Measurements from ENCODE around the gene SLC7A11.

Gene SLC7A11

GRCh38 chr4:138140879-138141278, 101.3 kb downstream of the SLC7A11 start:
- no peak for DNase-seq

DNA sequence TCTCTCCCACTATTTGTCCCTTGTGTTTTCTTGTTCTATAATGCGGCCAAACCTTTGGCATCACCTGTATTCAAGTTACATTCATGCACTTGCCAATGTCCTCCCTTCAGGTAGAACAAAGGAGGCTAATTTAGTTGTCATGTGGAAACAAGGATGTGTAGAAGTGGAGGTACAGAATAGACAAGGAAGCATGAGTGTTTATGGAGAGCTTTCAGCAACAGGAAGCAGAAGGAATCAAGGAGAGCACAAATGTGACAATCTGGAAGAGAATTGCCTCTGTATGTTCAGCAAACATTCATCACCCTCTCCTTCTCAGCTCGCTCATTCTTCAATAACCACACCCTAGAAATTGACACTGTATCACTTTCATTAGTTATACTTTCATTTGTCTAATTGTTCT, 103.4 kb downstream of the SLC7A11 start:
- no peak for DNase-seq

- DNase-seq: no peak
Observed at GRCh38 chr4:138135610-138136009, 106.5 kb downstream of the SLC7A11 start.

GRCh38 chr4:138118270-138118669, 123.9 kb downstream of the SLC7A11 start:
- no peak for DNase-seq

DNA sequence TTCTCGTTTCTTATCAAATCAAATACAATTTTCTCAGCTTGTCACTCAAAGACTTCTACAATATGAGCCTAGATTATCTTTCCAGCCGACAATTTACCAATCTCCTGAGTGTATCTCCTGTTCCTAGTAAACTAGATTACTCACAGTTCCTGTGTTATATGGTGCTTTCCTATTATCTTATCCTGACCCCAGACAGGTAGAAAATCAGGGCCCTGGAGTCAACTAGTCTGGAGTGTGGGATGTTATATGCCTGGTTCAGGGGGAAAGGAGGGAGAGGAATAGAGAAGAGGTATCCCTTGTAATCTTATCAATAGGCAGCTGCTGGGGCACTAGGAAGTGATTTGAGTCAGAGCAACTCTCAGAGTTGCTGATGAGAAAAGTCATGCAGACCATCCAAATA, 127.1 kb downstream of the SLC7A11 start:
- no peak for DNase-seq

DNA sequence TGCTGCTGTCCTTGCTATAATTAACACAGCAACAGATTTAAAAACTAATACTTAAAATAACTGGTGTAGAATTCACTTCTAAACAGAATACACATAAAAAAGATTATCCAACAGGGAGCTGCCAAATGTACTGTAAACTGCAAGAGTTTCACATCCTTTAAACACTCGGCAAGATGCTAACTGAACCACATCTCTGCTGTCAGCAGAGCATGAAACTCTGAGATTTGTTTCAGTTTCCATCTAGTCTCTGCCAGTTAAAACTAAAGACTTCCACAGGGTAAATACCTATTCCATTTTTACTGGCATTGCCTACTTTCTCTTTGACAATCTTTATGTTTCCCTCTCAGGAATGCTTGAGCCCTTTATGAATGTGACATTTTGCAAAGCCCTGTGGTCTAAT, 127.7 kb downstream of the SLC7A11 start:
- DNase-seq: no peak

Measured in CD4-positive, alpha-beta T cell treated with Interleukin-4 for 1 hour (primary cell).